Muscle of arm (tissue), 12 donors: ENCODE results near the gene CDK4. TPM values are rescaled to one million over a fixed set of nuclear protein-coding genes. Genes with fewer than 3 reads are reported as not detected.
"Not testable (repeated sequence)": the region's sequence is repeated elsewhere in the genome, so short reads cannot be mapped to it uniquely, and the experiment has no call there.

ENCODE experiments used
- DNase-seq: peaks from one replicate; pipeline ENCODE4 v3.0.0-alpha.2; 2013
- polyA plus RNA-seq, 12 donors: library from polyadenylated mRNA; unstranded; fragments of 120-200 nt; gene quantifications; one replicate each; pipeline ENCODE4 v1.2.1, GENCODE V29; 2013; ENCODE audit not compliant: insufficient read length in 12 of 12

The CDK4 gene
- polyA plus RNA-seq, 12 donors: 106 to 176 (median 131) TPM; not detected in 1

DNA sequence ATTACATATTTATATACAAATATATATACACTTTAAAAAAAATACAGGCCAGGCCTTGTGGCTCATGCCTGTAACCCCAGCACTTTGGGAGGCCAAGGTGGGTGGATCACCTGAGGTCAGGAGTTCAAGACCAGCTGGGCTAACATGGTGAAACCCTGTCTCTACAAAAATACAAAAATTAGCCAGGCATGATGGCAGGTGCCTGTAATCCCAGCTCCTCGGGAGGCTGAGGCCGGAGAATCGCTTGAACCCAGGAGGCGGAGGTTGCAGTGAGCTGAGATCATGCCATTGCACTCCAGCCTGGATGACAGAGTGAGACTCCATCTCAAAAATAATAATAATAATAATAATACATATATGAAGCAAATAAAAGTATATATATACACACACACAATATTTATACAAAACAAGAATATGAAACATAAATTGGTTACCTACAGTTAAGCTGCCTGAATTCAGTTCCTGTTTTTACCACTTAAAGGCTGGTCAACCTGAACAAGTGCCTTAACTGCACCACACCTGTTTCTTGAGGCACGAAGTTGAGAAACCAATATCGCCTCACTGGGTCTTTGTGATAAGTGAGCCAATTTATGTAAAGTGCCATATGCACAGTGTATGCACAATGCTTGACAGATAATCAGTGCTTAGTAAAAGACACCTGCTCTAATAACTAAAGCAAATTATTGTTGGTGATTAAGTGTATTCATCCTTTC lies 36.9 kb downstream of the CDK4 start:
- DNase-seq: not testable (repeated sequence)

DNA sequence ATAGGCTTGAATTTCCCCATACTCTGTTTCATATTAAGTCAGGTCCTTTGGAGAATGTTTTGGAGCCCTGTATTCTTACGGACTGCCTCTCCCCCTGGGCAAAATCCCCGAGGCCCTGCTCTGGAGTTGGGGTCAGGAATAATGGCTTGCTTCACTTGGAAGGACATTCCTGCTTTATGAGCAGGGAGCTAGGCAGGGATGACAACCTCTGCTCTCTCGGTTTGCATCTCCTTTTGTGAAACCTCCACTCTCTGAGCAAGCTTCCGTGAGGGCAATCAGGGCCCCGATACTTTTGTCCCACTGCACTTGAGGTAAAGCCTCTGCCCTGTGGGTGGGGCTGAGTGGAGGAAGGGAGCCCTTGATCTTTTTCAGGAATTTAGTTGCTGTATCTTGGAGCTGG lies 38.9 kb downstream of the CDK4 start:
- no peak for DNase-seq

DNA sequence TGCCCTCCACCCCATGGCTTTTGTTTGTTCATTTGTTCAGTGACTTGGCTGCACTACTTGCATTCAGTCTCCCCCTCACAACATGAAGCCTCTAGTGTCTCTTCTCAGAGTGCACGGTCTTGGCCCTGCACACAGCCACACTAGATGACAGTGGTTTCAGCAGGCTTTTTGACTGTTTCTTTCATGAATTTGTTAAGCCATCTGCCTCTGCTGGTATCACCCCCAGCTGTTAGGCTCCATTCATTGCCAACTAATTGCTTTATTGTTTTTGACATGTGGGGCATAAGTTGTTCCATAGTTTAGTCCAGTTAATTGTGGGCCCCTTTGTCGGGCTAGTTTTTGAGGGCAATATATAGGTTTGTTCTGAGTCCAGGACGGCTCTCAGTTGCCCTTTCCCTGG lies 39.4 kb downstream of the CDK4 start:
- no peak for DNase-seq

- no peak for DNase-seq
Observed at GRCh38 chr12:57708296-57708695, 43.8 kb downstream of the CDK4 start.

DNA sequence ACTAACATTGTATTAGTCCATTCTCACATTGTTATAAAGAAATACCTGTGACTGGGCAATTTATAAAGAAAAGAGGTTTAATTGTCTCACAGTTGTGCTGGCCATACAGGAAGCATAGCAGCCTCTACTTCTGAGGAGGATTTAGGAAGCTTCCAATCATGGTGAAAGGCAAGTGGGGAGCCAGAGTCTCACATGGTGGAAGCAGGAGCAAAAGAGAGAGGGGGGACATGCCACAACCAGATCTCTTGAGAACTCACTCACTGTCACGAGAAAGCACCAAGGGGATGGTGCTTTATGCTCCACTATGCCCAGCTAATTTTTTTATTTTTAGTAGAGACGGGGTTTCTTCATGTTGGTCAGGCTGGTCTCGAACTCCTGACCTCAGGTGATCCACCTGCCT lies 44.9 kb downstream of the CDK4 start:
- no peak for DNase-seq

- no peak for DNase-seq
Observed at GRCh38 chr12:57700317-57700716, 51.8 kb downstream of the CDK4 start.

- DNase-seq: no peak
Observed at GRCh38 chr12:57698414-57698813, 53.7 kb downstream of the CDK4 start.

Other genes starting within 250 kb of the CDK4 start
- gene DDIT3, start 231.8 kb downstream of the CDK4 start, polyA plus RNA-seq: 10 to 100 TPM in 10 of 12 donors, 1 to 10 TPM in 1, not detected in 1; 8.5 to 15.6 (median 13.2) TPM
- gene MBD6, start 229.5 kb downstream of the CDK4 start, polyA plus RNA-seq: 10 to 100 TPM in 11 of 12 donors, not detected in 1; 28.7 to 61.8 (median 39.2) TPM
- gene DCTN2, start 205.1 kb downstream of the CDK4 start, polyA plus RNA-seq: 100 to 1,000 TPM in 11 of 12 donors, not detected in 1; 142 to 314 (median 155) TPM
- 1 to 10 TPM in 1 of 12 donors, under 1 TPM in 10, not detected in 1; 0.04 to 5.2 (median 0.21) TPM for gene KIF5A, start 202.3 kb downstream of the CDK4 start, polyA plus RNA-seq
- gene PIP4K2C, start 161.1 kb downstream of the CDK4 start, polyA plus RNA-seq: 10 to 100 TPM in 11 of 12 donors, not detected in 1; 11.2 to 20.7 (median 12.2) TPM
- 10 to 100 TPM in 11 of 12 donors, not detected in 1; 20.8 to 48.7 (median 27.1) TPM for gene DTX3, start 147.5 kb downstream of the CDK4 start, polyA plus RNA-seq
- 10 to 100 TPM in 11 of 12 donors, not detected in 1; 24.8 to 40.3 (median 34.3) TPM for gene ARHGEF25, start 140.9 kb downstream of the CDK4 start, polyA plus RNA-seq
- gene B4GALNT1, start 119.1 kb downstream of the CDK4 start, polyA plus RNA-seq: 10 to 100 TPM in 1 of 12 donors, 1 to 10 TPM in 10, not detected in 1; 1.7 to 12.2 (median 2.6) TPM
- gene OS9, start 58.2 kb downstream of the CDK4 start, polyA plus RNA-seq: 100 to 1,000 TPM in 10 of 12 donors, 10 to 100 TPM in 1, not detected in 1; 98.8 to 179 (median 121) TPM
- gene AGAP2, start 13.6 kb downstream of the CDK4 start, polyA plus RNA-seq: 10 to 100 TPM in 3 of 12 donors, 1 to 10 TPM in 8, not detected in 1; 5.4 to 36.1 (median 8.7) TPM
- 10 to 100 TPM in 11 of 12 donors, not detected in 1; 40.6 to 55.8 (median 46.6) TPM for gene TSPAN31, start 7.3 kb downstream of the CDK4 start, polyA plus RNA-seq
- gene MARCHF9, start 2.8 kb upstream of the CDK4 start, polyA plus RNA-seq: 10 to 100 TPM in 3 of 12 donors, 1 to 10 TPM in 8, not detected in 1; 5.1 to 12.2 (median 7.8) TPM
- 1 to 10 TPM in 5 of 12 donors, under 1 TPM in 5, not detected in 2; 0.43 to 1.6 (median 0.86) TPM for gene CYP27B1, start 14.8 kb upstream of the CDK4 start, polyA plus RNA-seq
- gene METTL1, start 19.8 kb upstream of the CDK4 start, polyA plus RNA-seq: 10 to 100 TPM in 11 of 12 donors, not detected in 1; 17.1 to 31.8 (median 24.4) TPM
- 10 to 100 TPM in 1 of 12 donors, 1 to 10 TPM in 10, not detected in 1; 5.5 to 13.3 (median 7.6) TPM for gene EEF1AKMT3, start 20.3 kb upstream of the CDK4 start, polyA plus RNA-seq
- 10 to 100 TPM in 11 of 12 donors, not detected in 1; 19.0 to 32.7 (median 27.3) TPM for gene TSFM, start 30.5 kb upstream of the CDK4 start, polyA plus RNA-seq
- 10 to 100 TPM in 10 of 12 donors, 1 to 10 TPM in 1, not detected in 1; 8.7 to 35.0 (median 25.0) TPM for gene AVIL, start 66.4 kb upstream of the CDK4 start, polyA plus RNA-seq
- 100 to 1,000 TPM in 11 of 12 donors, not detected in 1; 178 to 219 (median 201) TPM for gene CTDSP2, start 94.4 kb upstream of the CDK4 start, polyA plus RNA-seq
- 10 to 100 TPM in 7 of 12 donors, 1 to 10 TPM in 4, not detected in 1; 4.6 to 14.1 (median 11.4) TPM for gene ATP23, start 189.3 kb upstream of the CDK4 start, polyA plus RNA-seq